IMR-90 (cell line): Measurements from ENCODE around the gene UBE3B. TPM values are rescaled to one million over a fixed set of nuclear protein-coding genes. Genes with fewer than 3 reads are reported as not detected.

Experiments used
- ATAC-seq: fragments of 200-7000 bp; cut with Tn5 transposase; 2 replicates; pipeline ENCODE4 v1.9.1; 2020; ENCODE audit warnings: low read depth, mild to moderate bottlenecking, moderate library complexity
- BruUV-seq: library from RNA; stranded (reverse); fragments of 400-500 nt; replicated peaks from 2 replicates; lab custom pipeline; 2021; lab: Mats Ljungman, UMichigan
- CTCF ChIA-PET: fragments of 300-600 bp; formaldehyde crosslinking; extraction: SDS; loops from one replicate; lab custom pipeline; 2021; ENCODE audit warnings: antibody characterized with exemption; lab: Yijun Ruan, JAX
- POLR2A ChIA-PET: fragments of 300-600 bp; sonication (Branson Sonifier 250); formaldehyde crosslinking; loops from one replicate; lab custom pipeline; 2022; ENCODE audit warnings: antibody characterized with exemption; ENCODE audit not compliant: unreplicated experiment; lab: Charles Lee
- DNase-seq: peaks from one replicate; pipeline ENCODE4 v3.0.0; 2013
- H2AFZ ChIP-seq: replicated peaks from 2 replicates; pipeline ENCODE3; 2013; ENCODE audit warnings: low read length, mild to moderate bottlenecking; ENCODE audit not compliant: poor library complexity
- H2AK5ac ChIP-seq: 2 replicates; pipeline ENCODE4 v1.6.1; 2013; ENCODE audit warnings: low read depth, low read length, inconsistent platforms
- H2AK9ac ChIP-seq: replicated peaks from 2 replicates; pipeline ENCODE3; 2013; ENCODE audit warnings: mild to moderate bottlenecking, low read depth, low read length, moderate library complexity; ENCODE audit not compliant: poor library complexity
- H2BK120ac ChIP-seq: 2 replicates; pipeline ENCODE4 v1.6.1; 2013; ENCODE audit warnings: low read depth, low read length, inconsistent platforms
- H2BK15ac ChIP-seq: 3 replicates; pipeline ENCODE4 v1.6.1; 2013; ENCODE audit warnings: low read depth, low read length, inconsistent platforms
- H2BK20ac ChIP-seq: 2 replicates; pipeline ENCODE4 v1.6.1; 2013; ENCODE audit warnings: low read depth, mild to moderate bottlenecking, inconsistent platforms, low read length, moderate library complexity
- H2BK5ac ChIP-seq: 2 replicates; pipeline ENCODE4 v1.6.1; 2013; ENCODE audit warnings: mild to moderate bottlenecking, low read depth, low read length, inconsistent platforms; ENCODE audit not compliant: poor library complexity, severe bottlenecking
- H3K14ac ChIP-seq: replicated peaks from 2 replicates; pipeline ENCODE4 v1.6.1; 2013; ENCODE audit warnings: low read depth, low read length, inconsistent platforms
- H3K18ac ChIP-seq: 2 replicates; pipeline ENCODE4 v1.6.1; 2013; ENCODE audit warnings: low read depth, low read length, control low read depth
- H3K23ac ChIP-seq: 2 replicates; pipeline ENCODE4 v1.6.1; 2013; ENCODE audit warnings: low read depth, low read length, inconsistent platforms
- H3K27ac ChIP-seq: 2 replicates; pipeline ENCODE4 v1.5.1; 2013; ENCODE audit warnings: mild to moderate bottlenecking, control low read depth, low read length; ENCODE audit not compliant: insufficient read depth
- H3K27me3 ChIP-seq: 2 replicates; pipeline ENCODE4 v1.6.1; 2013; ENCODE audit warnings: low read length; ENCODE audit not compliant: control insufficient read depth, insufficient read depth
- H3K36me3 ChIP-seq: 2 replicates; pipeline ENCODE4 v1.6.1; 2013; ENCODE audit warnings: low read length, mixed read lengths; ENCODE audit not compliant: control insufficient read depth, insufficient read depth
- H3K4ac ChIP-seq: 2 replicates; pipeline ENCODE4 v1.6.1; 2013; ENCODE audit warnings: low read depth, low read length, inconsistent platforms
- H3K4me1 ChIP-seq: 2 replicates; pipeline ENCODE4 v1.6.1; 2013; ENCODE audit warnings: low read length, mixed read lengths; ENCODE audit not compliant: control insufficient read depth, insufficient read depth
- H3K4me2 ChIP-seq: 2 replicates; pipeline ENCODE4 v1.6.1; 2013; ENCODE audit warnings: low read depth, mild to moderate bottlenecking, control low read depth, low read length, moderate library complexity
- H3K4me3 ChIP-seq: 2 replicates; pipeline ENCODE4 v1.5.1; 2013; ENCODE audit warnings: low read depth, mild to moderate bottlenecking, control low read depth, low read length, moderate library complexity; ENCODE audit not compliant: insufficient read depth
- H3K56ac ChIP-seq: 2 replicates; pipeline ENCODE4 v1.6.1; 2013; ENCODE audit warnings: low read length, inconsistent platforms; ENCODE audit not compliant: insufficient read depth; ENCODE audit errors: extremely low read depth
- H3K79me1 ChIP-seq, 2 experiments: 2 replicates each; pipeline ENCODE4 v1.6.1; 2013; ENCODE audit warnings: low read length in 2 of 2, inconsistent platforms in 1 of 2, low read depth in 1 of 2
- H3K9ac ChIP-seq: 2 replicates; pipeline ENCODE4 v1.6.1; 2013; ENCODE audit warnings: low read depth, low read length, control low read depth
- H3K9me1 ChIP-seq: 2 replicates; pipeline ENCODE4 v1.6.1; 2013; ENCODE audit warnings: low read length, inconsistent platforms; ENCODE audit not compliant: insufficient read depth
- H3K9me3 ChIP-seq: 2 replicates; pipeline ENCODE4 v1.6.1; 2013; ENCODE audit warnings: low read length; ENCODE audit not compliant: control insufficient read depth, insufficient read depth
- H4K20me1 ChIP-seq: 2 replicates; pipeline ENCODE4 v1.6.1; 2013; ENCODE audit warnings: low read length, inconsistent platforms; ENCODE audit not compliant: insufficient read depth
- H4K5ac ChIP-seq: 2 replicates; pipeline ENCODE4 v1.6.1; 2013; ENCODE audit warnings: mild to moderate bottlenecking, low read depth, low read length, control low read depth
- H4K8ac ChIP-seq, 2 experiments: 2 replicates each; pipeline ENCODE4 v1.6.1; 2013; ENCODE audit warnings: low read depth in 2 of 2, low read length in 2 of 2, control low read depth in 1 of 2, inconsistent platforms in 1 of 2
- H4K91ac ChIP-seq: 2 replicates; pipeline ENCODE4 v1.6.1; 2013; ENCODE audit warnings: low read depth, low read length, inconsistent platforms; ENCODE audit not compliant: insufficient read depth
- BHLHE40 ChIP-seq: fragments of 150-350 bp; IDR thresholded peaks from 2 replicates; pipeline ENCODE4 v1.6.1; 2016; ENCODE audit warnings: mild to moderate bottlenecking, low read depth, low read length
- CEBPB ChIP-seq: IDR thresholded peaks from 2 replicates; pipeline ENCODE4 v1.6.1; 2012; ENCODE audit warnings: low read depth, low read length, improper control_type of control experiment
- CHD1 ChIP-seq: IDR thresholded peaks from 2 replicates; pipeline ENCODE4 v1.6.1; 2012; ENCODE audit warnings: low read depth, low read length, improper control_type of control experiment
- CTCF ChIP-seq: conservative IDR thresholded peaks from 2 replicates; pipeline ENCODE4 v1.5.1; 2012; ENCODE audit warnings: mild to moderate bottlenecking, low read depth, low read length, improper control_type of control experiment
- ELK1 ChIP-seq: fragments of 150-350 bp; IDR thresholded peaks from 2 replicates; pipeline ENCODE4 v1.6.1; 2016; ENCODE audit warnings: low read depth, mild to moderate bottlenecking, low read length, moderate library complexity, borderline replicate concordance
- FOS ChIP-seq: fragments of 150-350 bp; IDR thresholded peaks from 2 replicates; pipeline ENCODE4 v1.6.1; 2016; ENCODE audit warnings: low read depth, low read length
- MAFK ChIP-seq: IDR thresholded peaks from 2 replicates; pipeline ENCODE4 v1.6.1; 2012; ENCODE audit warnings: low read depth, low read length, improper control_type of control experiment
- MAZ ChIP-seq: IDR thresholded peaks from 2 replicates; pipeline ENCODE4 v1.6.1; 2012; ENCODE audit warnings: low read depth, mild to moderate bottlenecking, low read length, improper control_type of control experiment, moderate library complexity, borderline replicate concordance
- MXI1 ChIP-seq: IDR thresholded peaks from 2 replicates; pipeline ENCODE4 v1.6.1; 2012; ENCODE audit warnings: low read depth, mild to moderate bottlenecking, low read length, moderate library complexity, borderline replicate concordance
- NFE2L2 ChIP-seq: fragments of 150-350 bp; IDR thresholded peaks from 2 replicates; pipeline ENCODE4 v1.6.1; 2016; ENCODE audit warnings: low read depth, mild to moderate bottlenecking, low read length
- POLR2A ChIP-seq: IDR thresholded peaks from 2 replicates; pipeline ENCODE4 v1.6.1; 2012; ENCODE audit warnings: mild to moderate bottlenecking, low read depth, low read length
- RAD21 ChIP-seq: IDR thresholded peaks from 2 replicates; pipeline ENCODE4 v1.6.1; 2012; ENCODE audit warnings: low read length, improper control_type of control experiment
- RCOR1 ChIP-seq: IDR thresholded peaks from 2 replicates; pipeline ENCODE4 v1.6.1; 2012; ENCODE audit warnings: mild to moderate bottlenecking, low read length, improper control_type of control experiment; ENCODE audit not compliant: insufficient replicate concordance
- RFX5 ChIP-seq: IDR thresholded peaks from 2 replicates; pipeline ENCODE4 v1.8.0; 2012; ENCODE audit warnings: low read depth, mild to moderate bottlenecking, low read length, moderate library complexity
- SMC3 ChIP-seq: fragments of 150-350 bp; IDR thresholded peaks from 2 replicates; pipeline ENCODE4 v1.6.1; 2016; ENCODE audit warnings: low read depth, mild to moderate bottlenecking, antibody characterized with exemption, low read length, moderate library complexity
- USF2 ChIP-seq: fragments of 150-350 bp; IDR thresholded peaks from 2 replicates; pipeline ENCODE4 v1.6.1; 2017; ENCODE audit warnings: mild to moderate bottlenecking, antibody characterized with exemption, low read length, low read depth
- WGBS, 2 experiments: methylation state at CpG; one replicate each; pipeline versions ENCODE4 v1.1.5 to v1.1.7; 2013; ENCODE audit warnings: missing lambda C conversion rate in 2 of 2; ENCODE audit not compliant: insufficient read length in 1 of 2; ENCODE audit errors: extremely low coverage in 2 of 2; 5-methylcytosine and 5-hydroxymethylcytosine counted together
- dilution Hi-C: fragments of 300-500 bp; cut with HindIII; formaldehyde crosslinking; loops from one replicate; pipeline ENCODE4 v1.14.3; 2018; ENCODE audit warnings: low sequenced_read_pairs; ENCODE audit not compliant: unreplicated experiment
- in situ Hi-C: fragments of 300-500 bp; cut with MboI; formaldehyde crosslinking; loops from 3 replicates; pipeline ENCODE4 v1.14.3; 2019; ENCODE audit warnings: low sequenced_read_pairs, inconsistent platforms, mixed read lengths
- intact Hi-C: fragments of 100-400 bp; cut with micrococcal nuclease; formaldehyde crosslinking; loops from 2 replicates; pipeline ENCODE4 v1.10.0; 2022
- polyA plus RNA-seq, 3 experiments: library from polyadenylated mRNA; depleted of rRNA; stranded (reverse); fragments of >200 nt; gene quantifications; 2 replicates each; pipeline ENCODE4 v1.2.3, GENCODE V29; 2012; ENCODE audit warnings: low replicate concordance in 1 of 3
- total RNA-seq: library from RNA; depleted of rRNA; stranded (reverse); fragments of >200 nt; gene quantifications from 2 replicates; pipeline ENCODE4 v1.2.3, GENCODE V29; 2012

UBE3B gene
- total and polyA plus RNA-seq, 2 of the 4 experiments (the other 2 are of a cell fraction) = 18.8 to 24.9 TPM

- POLR2A ChIA-PET = no interaction called here
- Histone ChIP-seq H4K8ac (no peak overlapping the region), H2AK5ac (no peak overlapping the region), H2AFZ (no peak overlapping the region), H3K27me3 (no peaks in the 10 kb centered on the region), H3K9me1 (peaks cover 3% of the 10 kb centered on the region; the same call in 1 of the 2 replicates), H4K20me1 (no peaks in the 10 kb centered on the region), H3K27ac (no peak overlapping the region), H3K4ac (no peak overlapping the region), H2BK5ac (no peak overlapping the region), H3K4me3 (no peak overlapping the region), H2BK20ac (no peak overlapping the region), H2AK9ac (no peak overlapping the region), H3K9me3 (no peaks in the 10 kb centered on the region), H2BK15ac (no peak overlapping the region), H3K56ac (no peak overlapping the region), H3K23ac (no peak overlapping the region), H3K4me1 (no peaks in the 10 kb centered on the region; the same call in 1 of the 2 replicates), H3K4me2 (no peak overlapping the region), H3K18ac (no peak overlapping the region), H2BK120ac (no peak overlapping the region), H3K36me3 (peaks cover 32% of the 10 kb centered on the region), H4K91ac (no peak overlapping the region), H3K14ac (no peak overlapping the region), H4K5ac (no peak overlapping the region), H3K9ac (no peak overlapping the region), H3K79me1 (peaks cover 11 to 30% of the 10 kb centered on the region in 2 experiments)
- BruUV-seq = no TSS peak
- no CpG with 5 or more reads among the region's 2 CpGs for WGBS, 2 experiments
- intact Hi-C loops = loop anchor here (5.0 kb wide), 1 partner anchor 165 kb away; no protein-coding TSS in a partner anchor
- no peak for TF ChIP-seq RCOR1
- TF ChIP-seq ELK1 = no peak
- TF ChIP-seq CEBPB = no peak
- no peak for TF ChIP-seq SMC3
- TF ChIP-seq CTCF = no peak
- TF ChIP-seq RAD21 = no peak
- no peak for TF ChIP-seq BHLHE40
- no peak for TF ChIP-seq USF2
- no peak for TF ChIP-seq POLR2A
- no peak for TF ChIP-seq MAFK
- TF ChIP-seq NFE2L2 = no peak
- TF ChIP-seq MAZ = no peak
- TF ChIP-seq CHD1 = no peak
- no peak for TF ChIP-seq RFX5
- no peak for TF ChIP-seq MXI1
- TF ChIP-seq FOS = no peak
- dilution Hi-C loops = no loop called here
- in situ Hi-C loops = no loop called here
- CTCF ChIA-PET = no interaction called here
- ATAC-seq = no peak
- no peak for DNase-seq
Measured at GRCh38 chr12:109482491-109482890, 5.1 kb downstream of the UBE3B start.
